Heart left ventricle (tissue), 13 donors: Measurements from ENCODE around the gene VENTX.

Experiments used
- POLR2A ChIP-seq, 2 donors: fragments of 450-650 bp; IDR thresholded peaks; one replicate each; pipeline ENCODE4 v1.6.1; 2017; ENCODE audit warnings: antibody characterized with exemption in 2 of 2, mild to moderate bottlenecking in 2 of 2, moderate library complexity in 2 of 2
- TF ChIP-seq, protein P1 (sequence below), 12 donors: fragments of 200-600 bp; sonication (generic) in 4 of 12; IDR thresholded peaks; one replicate each; pipeline versions ENCODE4 v1.5.0 to v1.8.0; 2018 to 2022; ENCODE audit warnings: antibody characterized with exemption in 12 of 12, mild to moderate bottlenecking in 5 of 12
- donor health status: ischemic (EF 13 %, LVEDD 7.1; RV severe dilation, severe dysfunction).
- donor health status: DM: no; HTN: yes; CAD: no.
- donor health status: DM: no; HTN: no; CAD: no.
- donor health status: ischemic (EF 25% LVEDD 6.9; RV normal size, moderate dysfunction).
- donor health status: ischemic (EF 25% LVEDD 5.7; RV mildly dilated, moderate dysfunction).
- donor health status: ischemic (EF 35%, LVEDD 5.7; RV mildly dilated, moderate dysfunction).
- donor health status: nonischemic (EF 11% LVEDD 7.7; RV severe dilation, severe dysfunction).
- donor health status: DM: yes; HTN: yes; CAD: no.
- donor health status: PGD.
- donor health status: ischemic (EF 29% LVEDD 5.4; RV normal size, mild dysfunction).
- donor health status: nonischemic (EF 23%, LVEDD 6.1; RV moderate dilation, normal function).

DNA sequence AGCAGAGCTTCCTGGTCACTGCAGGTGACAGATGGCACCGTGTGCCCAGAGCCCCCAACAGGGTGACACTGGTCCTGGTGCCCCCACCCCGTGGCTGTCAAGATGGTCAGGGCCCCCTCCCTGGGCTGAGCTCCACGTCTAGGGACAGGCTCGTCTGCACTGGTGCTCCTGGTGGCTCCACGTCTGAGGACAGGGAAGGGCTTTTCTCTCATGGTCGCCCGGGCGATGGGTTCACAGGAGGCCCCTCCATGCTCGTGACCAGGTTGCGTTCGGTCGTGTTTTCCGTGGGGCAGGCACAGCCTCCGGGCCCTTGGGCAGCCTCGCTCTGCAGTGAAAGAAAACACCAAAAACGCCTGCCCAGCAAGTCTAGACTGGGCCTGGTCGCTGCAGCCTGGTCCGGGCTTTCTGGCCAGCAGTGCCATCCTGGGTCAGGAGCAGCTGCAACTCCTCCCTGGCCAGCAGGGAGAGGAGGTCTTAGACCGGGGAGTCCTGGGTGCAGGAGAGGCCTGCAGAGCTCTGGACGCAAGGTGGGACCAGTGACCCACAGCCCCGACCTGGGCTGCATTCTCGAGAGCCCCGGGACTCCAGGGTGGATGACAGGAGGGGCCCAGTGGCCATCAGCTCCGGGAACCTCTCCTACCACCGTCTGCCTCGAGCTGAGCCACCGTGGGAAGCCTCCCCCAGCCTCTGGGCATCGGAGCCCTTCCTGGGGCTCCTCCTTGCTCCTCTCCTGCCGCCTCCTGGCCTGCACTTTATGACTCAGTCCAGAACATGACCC is 35.5 kb upstream of the VENTX start:
- TF ChIP-seq, protein P1, sequence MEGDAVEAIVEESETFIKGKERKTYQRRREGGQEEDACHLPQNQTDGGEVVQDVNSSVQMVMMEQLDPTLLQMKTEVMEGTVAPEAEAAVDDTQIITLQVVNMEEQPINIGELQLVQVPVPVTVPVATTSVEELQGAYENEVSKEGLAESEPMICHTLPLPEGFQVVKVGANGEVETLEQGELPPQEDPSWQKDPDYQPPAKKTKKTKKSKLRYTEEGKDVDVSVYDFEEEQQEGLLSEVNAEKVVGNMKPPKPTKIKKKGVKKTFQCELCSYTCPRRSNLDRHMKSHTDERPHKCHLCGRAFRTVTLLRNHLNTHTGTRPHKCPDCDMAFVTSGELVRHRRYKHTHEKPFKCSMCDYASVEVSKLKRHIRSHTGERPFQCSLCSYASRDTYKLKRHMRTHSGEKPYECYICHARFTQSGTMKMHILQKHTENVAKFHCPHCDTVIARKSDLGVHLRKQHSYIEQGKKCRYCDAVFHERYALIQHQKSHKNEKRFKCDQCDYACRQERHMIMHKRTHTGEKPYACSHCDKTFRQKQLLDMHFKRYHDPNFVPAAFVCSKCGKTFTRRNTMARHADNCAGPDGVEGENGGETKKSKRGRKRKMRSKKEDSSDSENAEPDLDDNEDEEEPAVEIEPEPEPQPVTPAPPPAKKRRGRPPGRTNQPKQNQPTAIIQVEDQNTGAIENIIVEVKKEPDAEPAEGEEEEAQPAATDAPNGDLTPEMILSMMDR (IDR thresholded peaks at IDR 0.05) = no peak
- no peak for TF ChIP-seq POLR2A (IDR thresholded peaks at IDR 0.05)
